Activated CD8-positive, alpha-beta memory T cell treated with anti-CD3 and anti-CD28 coated beads for 36 hours (primary cell): ENCODE data around the gene YTHDF2. TPM values are rescaled to one million over a fixed set of nuclear protein-coding genes. Genes with fewer than 3 reads are reported as not detected.

Source experiments
- CTCF ChIA-PET: fragments of 350-600 bp; sonication (Branson Sonifier 250); formaldehyde crosslinking; loops from one replicate; lab custom pipeline; 2021; ENCODE audit warnings: antibody characterized with exemption; lab: Charles Lee
- POLR2A ChIA-PET: fragments of 350-600 bp; sonication (Branson Sonifier 250); formaldehyde crosslinking; loops from one replicate; lab custom pipeline; 2021; ENCODE audit warnings: antibody characterized with exemption; lab: Charles Lee
- total RNA-seq, 2 experiments: library from RNA; stranded (reverse); gene quantifications; one replicate each; pipeline ENCODE4 v1.2.3, GENCODE V29; 2021

The YTHDF2 gene
- total RNA-seq, 2 experiments from 2014 or later: 88.6 to 91.0 TPM

- ChIA-PET POLR2A (no interaction called here), CTCF (no interaction called here)
These were observed 77.3 kb downstream of the YTHDF2 start for GRCh38 chr1:28813931-28814465.

- ChIA-PET CTCF (interaction anchor here (1.2 kb wide), 1 partner anchor 60 kb away, joined by 3 read pairs; no protein-coding TSS in a partner anchor), POLR2A (interaction anchor here (0.6 kb wide), 1 partner anchor 74 kb away, joined by 5 read pairs; no protein-coding TSS in a partner anchor)
These were observed 78.9 kb downstream of the YTHDF2 start for GRCh38 chr1:28815533-28816185.

- ChIA-PET CTCF (no interaction called here), POLR2A (no interaction called here)
These were observed 80.4 kb downstream of the YTHDF2 start for GRCh38 chr1:28817133-28817532.

- CTCF ChIA-PET: no interaction called here
- POLR2A ChIA-PET: no interaction called here
These were observed 82.3 kb downstream of the YTHDF2 start for GRCh38 chr1:28819020-28819419.

Other genes starting within 250 kb of the YTHDF2 start
- gene RCC1, start 230.9 kb upstream of the YTHDF2 start, total RNA-seq: 100 to 1,000 TPM; 120 to 127 TPM
- gene TRNAU1AP, start 183.9 kb upstream of the YTHDF2 start, total RNA-seq: 10 to 100 TPM; 40.9 to 42.9 TPM
- gene RAB42, start 144.7 kb upstream of the YTHDF2 start, total RNA-seq: not detected
- 10 to 100 TPM; 31.0 to 31.2 TPM for gene TAF12, start 93.9 kb upstream of the YTHDF2 start, total RNA-seq
- gene RNU11, start 88.3 kb upstream of the YTHDF2 start, total RNA-seq: not detected
- 10 to 100 TPM; 21.4 to 21.8 TPM for gene GMEB1, start 68.2 kb upstream of the YTHDF2 start, total RNA-seq
- not detected for gene OPRD1, start 75.2 kb downstream of the YTHDF2 start, total RNA-seq
- gene EPB41, start 177.6 kb downstream of the YTHDF2 start, total RNA-seq: 10 to 100 TPM; 70.3 to 79.4 TPM